ENCODE results near the gene ENTHD1. TPM values are rescaled to one million over a fixed set of nuclear protein-coding genes. Genes with fewer than 3 reads are reported as not detected.
A peak's percentile ranks its signal among the peaks of the same experiment; 100 is the strongest.

Gene ENTHD1
- total and polyA plus RNA-seq, 8 donors: 0.02 TPM; not detected in 7

- 19 to 21% methylated on average over 4 of the region's 4 CpGs for WGBS, 2 donors
Measured at GRCh38 chr22:39773976-39774539, 119.5 kb downstream of the ENTHD1 start.

GRCh38 chr22:39773503-39773902, 120.1 kb downstream of the ENTHD1 start:
- FAIRE-seq (no peak), DNase-seq (no peak), ATAC-seq (no peak)
- no peaks in the 10 kb centered on the region for H3K36me3 ChIP-seq
- no peak overlapping the region for H3K4me3 ChIP-seq
- TF ChIP-seq CTCF (IDR thresholded peaks at IDR 0.05): no peak
- no peaks in the 10 kb centered on the region for H3K4me1 ChIP-seq
- intact Hi-C loops (cut with DNase I): no loop called here
- no peak overlapping the region for H3K27ac ChIP-seq
- H3K9me3 ChIP-seq: no peaks in the 10 kb centered on the region
- no peaks in the 10 kb centered on the region for H3K27me3 ChIP-seq

More at GRCh38 chr22:39773976-39774539, 119.5 kb downstream of the ENTHD1 start:
- no peak overlapping the region for H3K4me3 ChIP-seq
- DNase-seq: no peak
- ATAC-seq: peak in 1 of 4 donors; percentile 24
- H3K9me3 ChIP-seq: no peaks in the 10 kb centered on the region
- no peak for FAIRE-seq
- no peaks in the 10 kb centered on the region for H3K4me1 ChIP-seq
- H3K27ac ChIP-seq: no peak overlapping the region
- no peaks in the 10 kb centered on the region for H3K27me3 ChIP-seq
- intact Hi-C loops (cut with DNase I): no loop called here
- H3K36me3 ChIP-seq: no peaks in the 10 kb centered on the region
- no peak for TF ChIP-seq CTCF (IDR thresholded peaks at IDR 0.05)

- no peak for TF ChIP-seq CTCF (IDR thresholded peaks at IDR 0.05)
- Histone ChIP-seq H3K4me1 (no peaks in the 10 kb centered on the region), H3K9me3 (no peaks in the 10 kb centered on the region), H3K36me3 (no peaks in the 10 kb centered on the region), H3K27me3 (no peaks in the 10 kb centered on the region), H3K27ac (no peak overlapping the region), H3K4me3 (no peak overlapping the region)
- no peak for ATAC-seq
- intact Hi-C loops (cut with DNase I): no loop called here
- WGBS, 2 donors: 92 to 99% methylated on average over 2 of the region's 2 CpGs
- DNase-seq: no peak
- FAIRE-seq: no peak
Measured at GRCh38 chr22:39771486-39771885, 122.1 kb downstream of the ENTHD1 start.

- Histone ChIP-seq H3K4me3 (no peak overlapping the region), H3K9me3 (no peaks in the 10 kb centered on the region), H3K27me3 (no peaks in the 10 kb centered on the region), H3K4me1 (no peaks in the 10 kb centered on the region), H3K36me3 (no peaks in the 10 kb centered on the region), H3K27ac (no peak overlapping the region)
- ATAC-seq (no peak), FAIRE-seq (no peak), DNase-seq (no peak)
- no peak for TF ChIP-seq CTCF (IDR thresholded peaks at IDR 0.05)
- 75% methylated on average over 2 of the region's 2 CpGs for WGBS, 2 donors
- intact Hi-C loops (cut with DNase I): no loop called here
Measured at GRCh38 chr22:39765661-39766060, 127.9 kb downstream of the ENTHD1 start.

GRCh38 chr22:39765046-39765445, 128.5 kb downstream of the ENTHD1 start:
- Histone ChIP-seq H3K4me1 (no peaks in the 10 kb centered on the region), H3K36me3 (no peaks in the 10 kb centered on the region), H3K4me3 (no peak overlapping the region), H3K27me3 (no peaks in the 10 kb centered on the region), H3K9me3 (no peaks in the 10 kb centered on the region), H3K27ac (no peak overlapping the region)
- intact Hi-C loops (cut with DNase I): no loop called here
- FAIRE-seq (no peak), ATAC-seq (no peak), DNase-seq (no peak)
- WGBS, 2 donors: 67 to 68% methylated on average over 3 of the region's 3 CpGs
- TF ChIP-seq CTCF (IDR thresholded peaks at IDR 0.05): no peak
